HCT116 (cell line): ENCODE data around the gene CELSR3. TPM values are rescaled to one million over a fixed set of nuclear protein-coding genes. Genes with fewer than 3 reads are reported as not detected.

Experiments
- ATAC-seq: fragments of 200-7000 bp; cut with Tn5 transposase; 2 replicates; pipeline ENCODE4 v1.9.1; 2020; ENCODE audit warnings: mild to moderate bottlenecking, moderate library complexity
- BruUV-seq: library from RNA; stranded (reverse); fragments of 400-500 nt; replicated peaks from 2 replicates; lab custom pipeline; 2021; lab: Mats Ljungman, UMichigan
- CTCF ChIA-PET: fragments of 300-600 bp; sonication (Branson Sonifier 250); formaldehyde crosslinking; loops from one replicate; lab custom pipeline; 2021; ENCODE audit warnings: antibody characterized with exemption; lab: Charles Lee
- POLR2A ChIA-PET: fragments of 300-600, 350-600 bp; sonication (Branson Sonifier 250); formaldehyde crosslinking; loops from one replicate; lab custom pipeline; 2021; ENCODE audit warnings: antibody characterized with exemption; lab: Charles Lee
- RAD21 ChIA-PET, 2 experiments: fragments of 300-600 bp; sonication (Branson Sonifier 250); formaldehyde crosslinking; loops; one replicate each; lab custom pipeline; 2023; ENCODE audit warnings: low total read pairs in 2 of 2; ENCODE audit not compliant: uncharacterized antibody in 2 of 2, unreplicated experiment in 2 of 2, low non-redundant PET in 1 of 2; lab: Charles Lee
- DNase-seq: peaks from one replicate; pipeline ENCODE4 v3.0.0-alpha.2; 2010; ENCODE audit warnings: low read depth, low spot score
- H2AFZ ChIP-seq: fragments of 200-600 bp; shearing (Covaris generic), sonication (generic); 2 replicates; pipeline ENCODE4 v1.6.1; 2017; ENCODE audit warnings: low read depth, mixed run types, mixed read lengths, antibody characterized with exemption, low read length; ENCODE audit not compliant: poor library complexity, severe bottlenecking
- H3K27ac ChIP-seq: 2 replicates; pipeline ENCODE4 v1.5.1; 2012; ENCODE audit warnings: low read depth, low read length
- H3K27me3 ChIP-seq: fragments of 200-600 bp; sonication (generic); 2 replicates; pipeline ENCODE4 v1.6.1; 2016; ENCODE audit warnings: mixed run types, low read length, mixed read lengths; ENCODE audit not compliant: insufficient read depth
- H3K36me3 ChIP-seq, 2 experiments: fragments of 200-500 bp in 1 of 2; fragments of 200-600 bp in 1 of 2; sonication (Bioruptor generic) in 1 of 2; sonication (generic) in 1 of 2; 2 replicates each; pipeline versions ENCODE4 v1.5.1 to v1.6.1; 2014 to 2016; ENCODE audit warnings: low read length in 2 of 2, inconsistent platforms in 1 of 2, mixed read lengths in 1 of 2, mixed run types in 1 of 2; ENCODE audit not compliant: insufficient read depth in 2 of 2, control insufficient read depth in 1 of 2
- H3K4me1 ChIP-seq, 2 experiments: fragments of 200-600 bp in 1 of 2; sonication (generic) in 1 of 2; 2 replicates each; pipeline versions ENCODE4 v1.5.1 to v1.6.1; 2012 to 2017; ENCODE audit warnings: low read length in 2 of 2, inconsistent platforms in 1 of 2, mild to moderate bottlenecking in 1 of 2, mixed read lengths in 1 of 2, mixed run types in 1 of 2, moderate library complexity in 1 of 2; ENCODE audit not compliant: insufficient read depth in 2 of 2, control insufficient read depth in 1 of 2
- H3K4me2 ChIP-seq: fragments of 200-600 bp; sonication (generic); 2 replicates; pipeline ENCODE4 v1.6.1; 2017; ENCODE audit warnings: mixed run types, low read length, mixed read lengths
- H3K4me3 ChIP-seq, 2 experiments: fragments of 200-600 bp in 1 of 2; sonication (generic) in 1 of 2; replicated peaks in 1 of 2; 2 replicates each; pipeline ENCODE4 v1.5.1; 2011 to 2016; ENCODE audit warnings: low read length in 2 of 2, control low read depth in 1 of 2, low read depth in 1 of 2, mild to moderate bottlenecking in 1 of 2, mixed read lengths in 1 of 2, mixed run types in 1 of 2
- H3K79me2 ChIP-seq: fragments of 200-600 bp; sonication (generic); 2 replicates; pipeline ENCODE4 v1.6.1; 2017; ENCODE audit warnings: mild to moderate bottlenecking, mixed run types, low read length, moderate library complexity, mixed read lengths; ENCODE audit not compliant: insufficient read depth
- H3K9ac ChIP-seq: fragments of 200-600 bp; sonication (generic); 2 replicates; pipeline ENCODE4 v1.6.1; 2016; ENCODE audit warnings: low read length, mixed read lengths
- H3K9me2 ChIP-seq: fragments of 200-600 bp; sonication (generic), shearing (Covaris generic); 2 replicates; pipeline ENCODE4 v1.6.1; 2017; ENCODE audit warnings: mixed run types, mild to moderate bottlenecking, moderate library complexity; ENCODE audit not compliant: insufficient read depth
- H3K9me3 ChIP-seq, 2 experiments: fragments of 200-500 bp in 1 of 2; fragments of 200-600 bp in 1 of 2; sonication (Bioruptor generic) in 1 of 2; sonication (generic) in 1 of 2; 2 replicates each; pipeline ENCODE4 v1.6.1; 2014 to 2017; ENCODE audit warnings: low read length in 2 of 2, mixed read lengths in 2 of 2, inconsistent platforms in 1 of 2, low read depth in 1 of 2, mild to moderate bottlenecking in 1 of 2, mixed run types in 1 of 2, moderate library complexity in 1 of 2; ENCODE audit not compliant: control insufficient read depth in 1 of 2, insufficient read depth in 1 of 2
- H4K20me1 ChIP-seq: fragments of 200-600 bp; sonication (generic), shearing (Covaris generic); 2 replicates; pipeline ENCODE4 v1.6.1; 2017; ENCODE audit warnings: mixed run types, mild to moderate bottlenecking, moderate library complexity; ENCODE audit not compliant: insufficient read depth
- CEBPB ChIP-seq: IDR thresholded peaks from 2 replicates; pipeline ENCODE4 v1.6.1; 2012; ENCODE audit warnings: low read depth
- EGR1 ChIP-seq: IDR thresholded peaks from 2 replicates; pipeline ENCODE4 v1.6.1; 2012; ENCODE audit warnings: low read depth
- FOSL1 ChIP-seq: IDR thresholded peaks from 2 replicates; pipeline ENCODE4 v1.6.1; 2012; ENCODE audit warnings: low read depth
- JUND ChIP-seq: IDR thresholded peaks from 2 replicates; pipeline ENCODE4 v1.6.1; 2012
- POLR2A ChIP-seq: IDR thresholded peaks from 2 replicates; pipeline ENCODE4 v1.7.0; 2011; ENCODE audit warnings: borderline replicate concordance; ENCODE audit not compliant: insufficient read depth, insufficient read length; ENCODE audit errors: extremely low read depth
- POLR2AphosphoS5 ChIP-seq: IDR thresholded peaks from 2 replicates; pipeline ENCODE4 v1.6.1; 2011; ENCODE audit warnings: mild to moderate bottlenecking, low read depth, low read length, moderate library complexity
- RAD21 ChIP-seq: IDR thresholded peaks from 2 replicates; pipeline ENCODE4 v1.6.1; 2012; ENCODE audit warnings: low read depth, mild to moderate bottlenecking
- YY1 ChIP-seq: IDR thresholded peaks from 2 replicates; pipeline ENCODE4 v1.6.1; 2011; ENCODE audit warnings: low read length, low read depth, moderate library complexity, mild to moderate bottlenecking; ENCODE audit not compliant: insufficient replicate concordance; ENCODE audit errors: extremely low read depth
- ZFX ChIP-seq: fragments of 450-650 bp; IDR thresholded peaks from 2 replicates; pipeline ENCODE4 v1.6.1; 2017
- ZNF274 ChIP-seq: fragments of 200-500 bp; sonication (Bioruptor generic); IDR thresholded peaks from 2 replicates; pipeline ENCODE4 v1.6.1; 2014; ENCODE audit warnings: mild to moderate bottlenecking, low read depth, low read length, inconsistent platforms
- intact Hi-C: fragments of 100-400 bp; cut with micrococcal nuclease; formaldehyde crosslinking; loops from 2 replicates; pipeline ENCODE4 v1.10.0; 2022
- total RNA-seq: library from RNA; stranded (reverse); gene quantifications from one replicate; pipeline ENCODE4 v1.2.1, GENCODE V29; 2021; ENCODE audit not compliant: unreplicated experiment

CELSR3 gene
- total RNA-seq, 1 experiment from 2014 or later: 7.8 TPM

GRCh38 chr3:48709051-48709461 is 46.4 kb upstream of the CELSR3 start:
- Histone ChIP-seq H3K9me2 (no peaks in the 10 kb centered on the region), H3K27ac (peak overlapping the region; percentile 36), H3K9me3 (no peaks in the 10 kb centered on the region), H3K9ac (no peak overlapping the region), H3K27me3 (no peaks in the 10 kb centered on the region), H3K4me3 (no peak overlapping the region), H3K4me1 (peaks cover 0 to 10% of the 10 kb centered on the region in 2 experiments; a peak in 1 of 4 replicates), H3K4me2 (no peak overlapping the region), H3K79me2 (peaks cover 99% of the 10 kb centered on the region), H3K36me3 (peaks cover 18 to 27% of the 10 kb centered on the region in 2 experiments), H4K20me1 (peaks cover 19% of the 10 kb centered on the region; the same call in 1 of the 2 replicates), H2AFZ (no peak overlapping the region)
- ATAC-seq (no peak), DNase-seq (no peak)
- RAD21 ChIA-PET: no interaction called here
- TSS peak; percentile 4 for BruUV-seq
- intact Hi-C loops: no loop called here
- TF ChIP-seq JUND (no peak), ZFX (no peak), CEBPB (no peak), YY1 (no peak), EGR1 (no peak), POLR2AphosphoS5 (no peak), FOSL1 (no peak), POLR2A (no peak)
- POLR2A ChIA-PET: no interaction called here
- CTCF ChIA-PET: interaction anchor here (1.4 kb wide), 1 partner anchor 11 kb away, joined by 3 read pairs; no protein-coding TSS in a partner anchor

- Histone ChIP-seq H3K27ac (peak overlapping the region; percentile 36), H3K4me3 (no peak overlapping the region), H3K4me2 (no peak overlapping the region), H3K9ac (no peak overlapping the region), H3K9me3 (no peaks in the 10 kb centered on the region), H2AFZ (no peak overlapping the region), H3K36me3 (peaks cover 18 to 25% of the 10 kb centered on the region in 2 experiments), H3K27me3 (no peaks in the 10 kb centered on the region), H3K79me2 (peaks cover 99% of the 10 kb centered on the region), H4K20me1 (peaks cover 22% of the 10 kb centered on the region; the same call in 1 of the 2 replicates), H3K9me2 (no peaks in the 10 kb centered on the region), H3K4me1 (peaks cover 0 to 11% of the 10 kb centered on the region in 2 experiments; a peak in 1 of 4 replicates)
- no peak for ATAC-seq
- TF ChIP-seq FOSL1 (no peak), ZNF274 (no peak), RAD21 (no peak)
- intact Hi-C loops: no loop called here
- ChIA-PET RAD21 (no interaction called here), POLR2A (no interaction called here), CTCF (interaction anchor here (1.4 kb wide), 1 partner anchor 11 kb away, joined by 3 read pairs; no protein-coding TSS in a partner anchor)
- BruUV-seq: no TSS peak
- DNase-seq: no peak
These were observed 45.8 kb upstream of the CELSR3 start for GRCh38 chr3:48708481-48708889.
